B cell (primary cell): Measurements from ENCODE around the gene UCN3. TPM values are rescaled to one million over a fixed set of nuclear protein-coding genes. Genes with fewer than 3 reads are reported as not detected.

Experiments
- ATAC-seq: fragments of 200-7000 bp; cut with Tn5 transposase; one replicate; pipeline ENCODE4 v1.10.0; 2021; ENCODE audit warnings: low read depth, mild to moderate bottlenecking, moderate number of reproducible peaks, moderate library complexity
- CTCF ChIA-PET: fragments of 350-600 bp; sonication (Branson Sonifier 250); formaldehyde crosslinking; loops from one replicate; lab custom pipeline; 2021; ENCODE audit warnings: antibody characterized with exemption, inconsistent platforms; lab: Charles Lee
- POLR2A ChIA-PET: fragments of 350-600 bp; sonication (Branson Sonifier 250); formaldehyde crosslinking; loops from one replicate; lab custom pipeline; 2021; ENCODE audit warnings: antibody characterized with exemption; lab: Charles Lee
- DNase-seq: peaks from one replicate; pipeline ENCODE4 v3.0.0; 2013
- H2AFZ ChIP-seq: 2 replicates; pipeline ENCODE4 v1.6.1; 2012; ENCODE audit warnings: mild to moderate bottlenecking, low read depth, low read length; ENCODE audit not compliant: insufficient read depth, poor library complexity, severe bottlenecking
- H3K27ac ChIP-seq, 2 donors: 1 replicate in 1 of 2; 2 replicates in 1 of 2; pipeline ENCODE4 v1.5.1; 2012 to 2013; ENCODE audit warnings: low read length in 2 of 2, mild to moderate bottlenecking in 2 of 2, moderate library complexity in 1 of 2
- H3K27me3 ChIP-seq, 4 experiments: fragments of 200-600 bp in 1 of 4; sonication (generic) in 1 of 4; replicated peaks in 1 of 4; 1 replicate in 2 of 4; 2 replicates in 2 of 4; pipeline versions ENCODE4 v1.6.1 to v1.7.0; 2013 to 2016; ENCODE audit warnings: low read length in 3 of 4, mild to moderate bottlenecking in 2 of 4, mixed read lengths in 1 of 4, moderate library complexity in 1 of 4; ENCODE audit not compliant: insufficient read depth in 4 of 4, control insufficient read depth in 3 of 4; ENCODE audit errors: control extremely low read depth in 1 of 4
- H3K36me3 ChIP-seq, 2 experiments: replicated peaks in 1 of 2; 1 replicate in 1 of 2; 2 replicates in 1 of 2; pipeline versions ENCODE4 v1.6.1 to v1.7.1; 2013; ENCODE audit warnings: low read length in 1 of 2; ENCODE audit not compliant: insufficient read depth in 2 of 2, control insufficient read depth in 1 of 2; ENCODE audit errors: control extremely low read depth in 1 of 2, extremely low read depth in 1 of 2
- H3K4me1 ChIP-seq, 2 donors: fragments of 200-600 bp in 1 of 2; sonication (generic) in 1 of 2; 1 replicate in 1 of 2; 2 replicates in 1 of 2; pipeline versions ENCODE4 v1.5.1 to v1.6.1; 2013 to 2017; ENCODE audit warnings: low read length in 2 of 2; ENCODE audit not compliant: control insufficient read depth in 2 of 2, insufficient read depth in 2 of 2
- H3K4me2 ChIP-seq: replicated peaks from 2 replicates; pipeline ENCODE3; 2012; ENCODE audit warnings: mild to moderate bottlenecking, low read depth, low read length; ENCODE audit not compliant: poor library complexity, severe bottlenecking
- H3K4me3 ChIP-seq, 5 experiments: fragments of 200-600 bp in 1 of 5; sonication (generic) in 1 of 5; 1 replicate in 3 of 5; 2 replicates in 2 of 5; pipeline versions ENCODE4 v1.5.1 to v1.7.0; 2011 to 2016; ENCODE audit warnings: low read length in 4 of 5, mild to moderate bottlenecking in 4 of 5, low read depth in 2 of 5, control low read depth in 1 of 5, moderate library complexity in 1 of 5; ENCODE audit not compliant: insufficient read depth in 1 of 5; ENCODE audit errors: control extremely low read depth in 1 of 5, extremely low read depth in 1 of 5
- H3K79me2 ChIP-seq: fragments of 200-600 bp; sonication (generic); one replicate; pipeline ENCODE4 v1.6.0; 2016; ENCODE audit warnings: low read length; ENCODE audit not compliant: control insufficient read depth, insufficient read depth
- H3K9ac ChIP-seq: fragments of 200-600 bp; sonication (generic); 2 replicates; pipeline ENCODE4 v1.6.1; 2017; ENCODE audit warnings: mild to moderate bottlenecking, low read length, moderate library complexity
- H3K9me3 ChIP-seq, 3 donors: one replicate each; pipeline versions ENCODE4 v1.6.1 to v1.7.1; 2013; ENCODE audit warnings: low read length in 2 of 3; ENCODE audit not compliant: control insufficient read depth in 2 of 3, insufficient read depth in 1 of 3; ENCODE audit errors: control extremely low read depth in 1 of 3
- H4K20me1 ChIP-seq: 2 replicates; pipeline ENCODE4 v1.6.0; 2012; ENCODE audit warnings: mild to moderate bottlenecking, low read length; ENCODE audit not compliant: insufficient read depth, control insufficient read depth, poor library complexity, severe bottlenecking
- H3K27ac Mint-ChIP-seq: one replicate; pipeline ENCODE4 v1.8.0; 2021; ENCODE audit warnings: mixed read lengths
- H3K27me3 Mint-ChIP-seq: one replicate; pipeline ENCODE4 v1.8.0; 2021; ENCODE audit warnings: mixed read lengths
- H3K4me1 Mint-ChIP-seq: one replicate; pipeline ENCODE4 v1.8.0; 2021; ENCODE audit warnings: mixed read lengths
- H3K4me3 Mint-ChIP-seq: one replicate; pipeline ENCODE4 v1.8.0; 2021; ENCODE audit warnings: mixed read lengths
- H3K9me3 Mint-ChIP-seq: one replicate; pipeline ENCODE4 v1.8.0; 2022; ENCODE audit warnings: mixed read lengths; ENCODE audit not compliant: insufficient read depth
- CTCF ChIP-seq: fragments of 200-600 bp; IDR thresholded peaks from one replicate; pipeline ENCODE4 v1.8.0; 2022; ENCODE audit warnings: antibody characterized with exemption, mild to moderate bottlenecking
- EZH2 ChIP-seq: IDR thresholded peaks from 2 replicates; pipeline ENCODE4 v1.6.1; 2012; ENCODE audit warnings: borderline replicate concordance, low read depth, mild to moderate bottlenecking, moderate library complexity, low read length; ENCODE audit not compliant: insufficient read depth, poor library complexity, severe bottlenecking
- WGBS: methylation state at CpG from one replicate; pipeline ENCODE4 v1.1.5; 2013; ENCODE audit warnings: missing lambda C conversion rate; ENCODE audit not compliant: insufficient coverage; 5-methylcytosine and 5-hydroxymethylcytosine counted together
- intact Hi-C: fragments of 100-400 bp; cut with micrococcal nuclease; formaldehyde crosslinking; loops from one replicate; pipeline ENCODE4 v1.10.0; 2022
- polyA plus RNA-seq: library from polyadenylated mRNA; depleted of rRNA; stranded (reverse); fragments of >200 nt; gene quantifications from 2 replicates; pipeline ENCODE4 v1.2.3, GENCODE V29; 2012
- total RNA-seq, 2 donors: library from RNA; stranded (reverse); fragments of 120-200 nt in 1 of 2; gene quantifications; 1 replicate in 1 of 2; 2 replicates in 1 of 2; pipeline versions ENCODE4 v1.2.3 to v1.2.4, GENCODE V29; 2013 to 2022

UCN3 gene
- total and polyA plus RNA-seq, 2 donors (not counting 1 experiment from before 2014, with no cell fraction given): not detected

DNA sequence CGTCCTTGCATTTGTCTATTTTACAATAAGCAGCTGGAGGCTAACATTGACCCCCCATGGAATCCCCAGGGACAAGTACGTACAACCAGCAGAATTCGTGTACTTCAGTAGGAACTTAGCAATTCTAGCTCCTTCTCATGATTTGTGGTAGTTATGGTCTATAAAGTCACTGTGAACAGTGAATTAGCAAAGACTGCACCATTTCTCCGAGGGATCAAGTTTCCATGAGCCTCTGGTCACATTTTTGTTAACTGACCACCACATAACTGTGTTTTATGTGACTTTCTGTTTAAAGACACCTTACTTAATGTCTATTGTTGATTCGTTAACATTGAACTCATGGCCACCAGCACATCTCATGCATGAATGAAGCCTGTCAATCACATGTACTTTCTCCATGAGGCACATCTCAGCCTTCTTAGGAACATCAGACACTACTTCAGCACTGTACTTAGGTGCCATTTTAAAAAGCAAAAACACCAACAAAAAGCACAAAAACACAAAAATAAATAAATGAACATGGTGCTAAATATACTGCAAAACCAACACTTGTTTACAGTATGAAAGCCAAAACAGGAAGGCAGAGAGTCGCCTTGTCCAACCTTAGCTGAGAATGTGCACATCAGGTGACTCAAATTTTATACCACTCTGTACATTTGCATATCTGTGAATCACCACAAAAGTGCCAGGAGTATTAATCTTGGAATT lies 9.0 kb upstream of the UCN3 start:
- TF ChIP-seq EZH2 (no peak), CTCF (no peak)

DNA sequence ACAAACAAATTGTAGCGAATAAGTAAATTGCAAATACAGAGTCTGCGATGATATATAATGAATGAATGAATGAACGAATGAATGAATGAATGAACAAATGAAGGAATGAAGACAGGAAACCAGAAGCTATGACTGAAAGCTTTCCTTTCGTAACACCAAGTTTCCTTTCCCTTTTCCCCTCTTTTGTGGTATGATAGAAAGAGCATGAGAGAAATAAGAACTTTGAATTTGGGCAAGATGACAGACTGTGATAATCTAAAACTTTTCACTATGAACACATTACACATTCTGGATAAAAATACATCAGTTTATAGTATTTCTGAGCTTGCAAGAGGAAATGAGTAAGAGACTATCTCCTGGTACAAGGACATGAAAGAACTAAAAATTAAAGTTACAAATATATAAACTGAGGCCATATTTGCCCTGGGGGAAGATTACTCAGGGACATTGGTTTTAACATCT lies 8.4 kb upstream of the UCN3 start:
- peaks cover 9% of the 10 kb centered on the region for H3K27me3 Mint-ChIP-seq
- ChIA-PET POLR2A (no interaction called here), CTCF (no interaction called here)
- no peaks in the 10 kb centered on the region for H3K4me1 ChIP-seq
- no peaks in the 10 kb centered on the region for H3K9me3 Mint-ChIP-seq
- no peak overlapping the region for H3K27ac ChIP-seq
- H3K4me3 Mint-ChIP-seq: no peak overlapping the region
- DNase-seq: no peak
- no peak for ATAC-seq
- no peaks in the 10 kb centered on the region for H3K36me3 ChIP-seq
- 40% methylated on average over 1 of the region's 4 CpGs for WGBS
- no peaks in the 10 kb centered on the region for H4K20me1 ChIP-seq
- no peak overlapping the region for H2AFZ ChIP-seq
- H3K27ac Mint-ChIP-seq: no peak overlapping the region
- no peaks in the 10 kb centered on the region for H3K9me3 ChIP-seq
- intact Hi-C loops: no loop called here
- TF ChIP-seq CTCF (no peak), EZH2 (no peak)
- H3K9ac ChIP-seq: no peak overlapping the region
- no peak overlapping the region for H3K4me2 ChIP-seq
- no peaks in the 10 kb centered on the region for H3K4me1 Mint-ChIP-seq
- H3K4me3 ChIP-seq: no peak overlapping the region
- H3K27me3 ChIP-seq: peaks cover 0 to 5% (median 0%) of the 10 kb centered on the region in 4 experiments
- H3K79me2 ChIP-seq: no peaks in the 10 kb centered on the region

More for the DNA sequence above, 9.0 kb upstream of the UCN3 start:
- Mint-ChIP-seq H3K27me3 (peaks cover 8% of the 10 kb centered on the region), H3K27ac (no peak overlapping the region), H3K4me3 (no peak overlapping the region), H3K9me3 (no peaks in the 10 kb centered on the region), H3K4me1 (no peaks in the 10 kb centered on the region)
- Histone ChIP-seq H3K4me3 (no peak overlapping the region), H3K4me1 (no peaks in the 10 kb centered on the region), H3K27ac (no peak overlapping the region), H3K9ac (no peak overlapping the region), H3K79me2 (no peaks in the 10 kb centered on the region), H4K20me1 (no peaks in the 10 kb centered on the region), H3K27me3 (peaks cover 0 to 5% (median 0%) of the 10 kb centered on the region in 4 experiments), H3K36me3 (no peaks in the 10 kb centered on the region), H3K4me2 (no peak overlapping the region), H3K9me3 (no peaks in the 10 kb centered on the region), H2AFZ (no peak overlapping the region)
- DNase-seq (no peak), ATAC-seq (no peak)
- WGBS: 85% methylated on average over 3 of the region's 6 CpGs
- ChIA-PET POLR2A (no interaction called here), CTCF (no interaction called here)
- intact Hi-C loops: no loop called here
